Panc1 (cell line): ENCODE results near the gene OAT. TPM values are rescaled to one million over a fixed set of nuclear protein-coding genes. Genes with fewer than 3 reads are reported as not detected.

ENCODE experiments used
- ATAC-seq: fragments of 200-7000 bp; cut with Tn5 transposase; 2 replicates; pipeline ENCODE4 v1.9.1; 2020; ENCODE audit warnings: mild to moderate bottlenecking, moderate library complexity
- BruUV-seq: library from RNA; stranded (reverse); fragments of 400-500 nt; replicated peaks from 2 replicates; lab custom pipeline; 2021; lab: Mats Ljungman, UMichigan
- CTCF ChIA-PET: fragments of 300-600 bp; sonication (Branson Sonifier 250); formaldehyde crosslinking; loops from one replicate; lab custom pipeline; 2022; ENCODE audit warnings: antibody characterized with exemption; lab: Charles Lee
- POLR2A ChIA-PET: fragments of 300-600 bp; sonication (Branson Sonifier 250); formaldehyde crosslinking; loops from one replicate; lab custom pipeline; 2022; ENCODE audit warnings: antibody characterized with exemption; lab: Charles Lee
- DNase-seq: peaks from one replicate; pipeline ENCODE4 v3.0.0-alpha.2; 2010; ENCODE audit warnings: low read depth, low spot score
- H3K27ac ChIP-seq: 2 replicates; pipeline ENCODE4 v1.5.1; 2011; ENCODE audit warnings: mild to moderate bottlenecking, low read length, inconsistent platforms
- H3K27me3 ChIP-seq: fragments of 200-500 bp; sonication (Bioruptor generic); 2 replicates; pipeline ENCODE4 v1.6.0; 2014; ENCODE audit warnings: low read length, inconsistent platforms; ENCODE audit not compliant: control insufficient read depth, insufficient read depth
- H3K36me3 ChIP-seq: fragments of 200-500 bp; sonication (Bioruptor generic); 2 replicates; pipeline ENCODE4 v1.5.1; 2014; ENCODE audit warnings: inconsistent platforms, mild to moderate bottlenecking, low read length, moderate library complexity; ENCODE audit not compliant: control insufficient read depth, insufficient read depth
- H3K4me1 ChIP-seq: 2 replicates; pipeline ENCODE4 v1.5.1; 2011; ENCODE audit warnings: inconsistent platforms, mild to moderate bottlenecking, low read length, moderate library complexity; ENCODE audit not compliant: control insufficient read depth, insufficient read depth
- H3K4me3 ChIP-seq, 2 experiments: 2 replicates each; pipeline ENCODE4 v1.5.1; 2011 to 2012; ENCODE audit warnings: low read depth in 2 of 2, low read length in 2 of 2, mild to moderate bottlenecking in 2 of 2, inconsistent platforms in 1 of 2, moderate library complexity in 1 of 2
- H3K9me3 ChIP-seq: fragments of 200-500 bp; sonication (Bioruptor generic); 2 replicates; pipeline ENCODE4 v1.5.1; 2014; ENCODE audit warnings: low read depth, mild to moderate bottlenecking, inconsistent platforms, low read length, moderate library complexity; ENCODE audit not compliant: control insufficient read depth, insufficient read depth
- CTCF ChIP-seq: fragments of 450-650 bp; IDR thresholded peaks from 2 replicates; pipeline ENCODE4 v1.5.1; 2017; ENCODE audit warnings: mild to moderate bottlenecking
- POLR2AphosphoS5 ChIP-seq: IDR thresholded peaks from 2 replicates; pipeline ENCODE4 v1.6.1; 2012; ENCODE audit warnings: mild to moderate bottlenecking, low read depth, low read length, moderate library complexity
- REST ChIP-seq, 2 experiments: IDR thresholded peaks; 2 replicates each; pipeline ENCODE4 v1.6.1; 2011 to 2012; ENCODE audit warnings: low read depth in 2 of 2, control low read depth in 1 of 2, low read length in 1 of 2, mild to moderate bottlenecking in 1 of 2, moderate library complexity in 1 of 2; ENCODE audit not compliant: insufficient read depth in 1 of 2
- SIN3A ChIP-seq: IDR thresholded peaks from 2 replicates; pipeline ENCODE4 v1.6.1; 2012; ENCODE audit warnings: low read depth, mild to moderate bottlenecking, low read length, moderate library complexity, borderline replicate concordance; ENCODE audit not compliant: insufficient read depth
- TCF7L2 ChIP-seq: IDR thresholded peaks from 2 replicates; pipeline ENCODE4 v1.6.1; 2011; ENCODE audit warnings: mild to moderate bottlenecking, low read depth, low read length, inconsistent platforms
- in situ Hi-C: cut with HindIII; loops from 2 replicates; pipeline ENCODE4 v1.10.0; 2016; ENCODE audit warnings: low sequenced_read_pairs, low pct_unique_long_range_greater_than_20kb
- intact Hi-C: fragments of 100-400 bp; cut with micrococcal nuclease; formaldehyde crosslinking; loops from one replicate; pipeline ENCODE4 v1.10.0; 2022; ENCODE audit not compliant: unreplicated experiment
- total RNA-seq: library from RNA; stranded (reverse); gene quantifications from one replicate; pipeline ENCODE4 v1.2.1, GENCODE V29; 2021; ENCODE audit not compliant: unreplicated experiment

Gene OAT
- total RNA-seq, 1 experiment from 2014 or later = 166 TPM

GRCh38 chr10:124366343-124366742, 52.4 kb downstream of the OAT start:
- Histone ChIP-seq H3K9me3 (no peaks in the 10 kb centered on the region), H3K27me3 (peaks cover 2% of the 10 kb centered on the region; the same call in 1 of the 2 replicates), H3K4me1 (no peaks in the 10 kb centered on the region), H3K27ac (no peak overlapping the region), H3K36me3 (no peaks in the 10 kb centered on the region), H3K4me3 (no peak overlapping the region)
- ChIA-PET CTCF (no interaction called here), POLR2A (no interaction called here)
- ATAC-seq (no peak), DNase-seq (no peak)
- in situ Hi-C loops (no loop called here), intact Hi-C loops (no loop called here)
- no TSS peak for BruUV-seq
- TF ChIP-seq CTCF (no peak), POLR2AphosphoS5 (no peak), REST (IDR thresholded peaks at IDR 0.05; ENCODE audit: insufficient read depth in 1 of 2, low read depth in 2 of 2, low read length in 1 of 2) (no peak), SIN3A (no peak)

GRCh38 chr10:124364674-124365073, 54.0 kb downstream of the OAT start:
- BruUV-seq = no TSS peak
- POLR2A ChIA-PET = no interaction called here
- no peak overlapping the region for H3K4me3 ChIP-seq
- intact Hi-C loops (no loop called here), in situ Hi-C loops (no loop called here)
- TF ChIP-seq SIN3A = no peak
- no peak for TF ChIP-seq REST (IDR thresholded peaks at IDR 0.05; ENCODE audit: insufficient read depth in 1 of 2, low read depth in 2 of 2, low read length in 1 of 2)
- no peak for TF ChIP-seq CTCF
- TF ChIP-seq TCF7L2 = no peak
- TF ChIP-seq POLR2AphosphoS5 = no peak
- no peak overlapping the region for H3K27ac ChIP-seq
- H3K4me1 ChIP-seq = no peaks in the 10 kb centered on the region
- ATAC-seq = no peak
- CTCF ChIA-PET = no interaction called here
- no peak for DNase-seq
- no peaks in the 10 kb centered on the region for H3K9me3 ChIP-seq
- peaks cover 2% of the 10 kb centered on the region; the same call in 1 of the 2 replicates for H3K27me3 ChIP-seq
- H3K36me3 ChIP-seq = no peaks in the 10 kb centered on the region
